GM12873 (cell line): ENCODE data around the gene VSTM2B.

Experiments used
- TF ChIP-seq, protein P1 (sequence below): IDR thresholded peaks from 2 replicates; pipeline ENCODE4 v1.5.1; 2012; ENCODE audit warnings: low read depth, mild to moderate bottlenecking, moderate library complexity, low read length, control low read depth; ENCODE audit not compliant: insufficient read depth; ENCODE audit errors: missing control alignments

Gene VSTM2B

DNA sequence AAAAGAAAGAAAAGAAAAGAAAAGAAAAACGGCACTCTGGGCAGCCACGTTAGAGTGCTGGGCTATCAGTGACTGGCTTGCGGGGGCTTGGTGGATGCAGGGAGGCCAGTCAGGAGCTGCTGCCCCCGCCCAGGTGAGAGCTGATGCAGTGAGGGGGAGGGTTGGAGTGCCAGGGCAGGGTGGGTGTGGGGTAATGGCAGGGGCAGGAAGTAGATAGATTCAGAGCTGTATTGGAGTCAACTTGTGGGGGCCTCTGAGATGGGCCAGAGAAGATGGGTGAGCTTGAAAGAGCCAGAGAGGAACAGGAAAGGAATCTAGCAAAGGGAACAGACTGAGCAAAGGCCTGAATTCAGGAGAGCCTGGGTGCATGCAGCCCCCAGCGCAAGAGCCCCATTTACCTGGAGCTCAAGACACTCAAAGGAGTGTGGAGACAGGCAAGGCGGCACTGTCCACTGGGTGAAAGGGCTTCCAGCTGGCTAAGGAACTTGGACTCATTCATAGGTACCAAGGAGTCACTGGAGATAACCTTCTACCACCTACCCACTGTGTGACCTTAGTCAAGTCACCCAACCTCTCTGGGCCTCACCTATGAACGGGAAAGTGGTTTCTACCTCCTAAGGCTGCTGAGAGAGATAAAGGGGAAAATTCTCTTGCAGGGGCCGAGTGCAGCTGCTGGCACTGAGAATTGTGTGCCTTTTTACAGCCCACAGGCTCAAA, 20.2 kb downstream of the VSTM2B start:
- TF ChIP-seq, protein P1, sequence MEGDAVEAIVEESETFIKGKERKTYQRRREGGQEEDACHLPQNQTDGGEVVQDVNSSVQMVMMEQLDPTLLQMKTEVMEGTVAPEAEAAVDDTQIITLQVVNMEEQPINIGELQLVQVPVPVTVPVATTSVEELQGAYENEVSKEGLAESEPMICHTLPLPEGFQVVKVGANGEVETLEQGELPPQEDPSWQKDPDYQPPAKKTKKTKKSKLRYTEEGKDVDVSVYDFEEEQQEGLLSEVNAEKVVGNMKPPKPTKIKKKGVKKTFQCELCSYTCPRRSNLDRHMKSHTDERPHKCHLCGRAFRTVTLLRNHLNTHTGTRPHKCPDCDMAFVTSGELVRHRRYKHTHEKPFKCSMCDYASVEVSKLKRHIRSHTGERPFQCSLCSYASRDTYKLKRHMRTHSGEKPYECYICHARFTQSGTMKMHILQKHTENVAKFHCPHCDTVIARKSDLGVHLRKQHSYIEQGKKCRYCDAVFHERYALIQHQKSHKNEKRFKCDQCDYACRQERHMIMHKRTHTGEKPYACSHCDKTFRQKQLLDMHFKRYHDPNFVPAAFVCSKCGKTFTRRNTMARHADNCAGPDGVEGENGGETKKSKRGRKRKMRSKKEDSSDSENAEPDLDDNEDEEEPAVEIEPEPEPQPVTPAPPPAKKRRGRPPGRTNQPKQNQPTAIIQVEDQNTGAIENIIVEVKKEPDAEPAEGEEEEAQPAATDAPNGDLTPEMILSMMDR, result no peak

DNA sequence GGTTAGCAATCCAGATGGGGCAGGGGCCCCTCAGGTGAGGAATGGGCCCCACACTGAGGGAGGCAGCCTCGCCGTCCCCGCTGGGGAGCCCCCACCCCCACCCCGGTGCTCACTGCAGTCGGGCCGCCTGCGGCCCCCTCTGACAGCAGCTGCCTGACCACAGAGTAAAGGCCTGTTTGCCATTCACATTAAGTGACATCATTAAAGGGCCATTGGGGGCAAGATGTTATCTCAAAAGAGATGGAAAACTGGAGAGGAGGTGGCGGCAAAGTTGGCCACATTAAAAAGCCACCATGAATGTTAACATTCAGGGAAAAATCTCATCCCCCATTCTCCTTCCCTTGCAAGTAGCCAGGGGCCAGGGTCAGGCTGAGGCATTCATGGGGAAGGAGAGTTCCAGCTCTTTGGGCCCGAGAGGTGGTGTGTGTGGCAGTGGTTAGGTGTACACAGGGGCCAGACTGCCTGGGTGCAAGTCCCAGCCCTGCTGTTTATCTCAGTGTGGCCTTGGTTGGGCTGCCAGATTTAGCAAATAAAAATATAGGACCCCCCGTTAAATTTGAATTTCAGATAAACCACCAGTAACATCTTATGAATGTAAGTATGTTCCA, 20.9 kb downstream of the VSTM2B start:
- TF ChIP-seq, protein P1, result no peak

DNA sequence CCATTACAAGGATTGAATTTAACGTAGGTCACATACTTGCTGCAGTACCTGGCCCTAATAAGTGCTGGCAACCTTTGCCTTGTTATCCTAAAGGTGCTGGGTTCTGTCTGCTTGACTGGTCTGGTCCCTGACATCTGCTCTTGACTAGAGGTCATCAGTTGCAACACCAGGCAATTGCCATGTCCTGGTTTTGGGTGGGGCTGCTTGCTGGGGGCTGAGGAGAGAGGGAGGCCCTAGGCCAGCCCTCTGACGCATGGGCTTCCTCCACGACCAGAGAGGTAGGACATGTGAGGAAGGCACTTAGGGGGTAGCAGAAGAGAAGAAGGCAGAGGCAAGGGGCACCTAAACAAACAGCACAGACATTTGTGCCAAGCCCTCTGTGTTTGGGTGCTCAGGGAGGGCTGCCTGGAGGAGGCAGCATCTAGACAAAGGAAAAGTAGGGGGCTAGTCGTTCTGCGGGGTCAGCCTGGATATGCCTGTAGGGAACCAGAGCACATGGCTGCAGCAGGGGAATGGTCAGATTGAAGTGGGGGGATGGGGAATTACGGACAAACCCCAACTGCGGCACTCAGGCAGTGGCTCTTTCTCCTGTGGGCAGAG, 21.7 kb downstream of the VSTM2B start:
- TF ChIP-seq, protein P1, result no peak

DNA sequence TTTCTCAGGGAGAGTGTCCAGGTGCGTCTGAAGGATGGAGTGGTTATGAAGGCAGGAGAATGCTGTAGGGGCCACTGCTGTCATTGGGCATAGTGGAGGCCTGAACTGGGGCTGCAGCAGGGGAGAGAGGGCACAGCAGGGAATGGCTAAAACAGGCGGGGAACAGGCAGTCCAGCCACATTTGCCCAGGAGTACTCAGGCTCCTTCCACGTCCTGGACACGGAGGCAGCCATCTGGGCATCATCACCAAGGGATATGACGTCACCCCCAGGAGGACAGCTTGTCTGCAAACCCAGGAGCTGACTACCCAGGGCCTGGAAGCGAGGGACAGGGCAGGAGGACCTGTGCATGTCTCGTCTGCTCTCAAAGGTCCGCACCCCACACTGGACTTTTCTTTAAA, 22.2 kb downstream of the VSTM2B start:
- TF ChIP-seq, protein P1, result no peak

DNA sequence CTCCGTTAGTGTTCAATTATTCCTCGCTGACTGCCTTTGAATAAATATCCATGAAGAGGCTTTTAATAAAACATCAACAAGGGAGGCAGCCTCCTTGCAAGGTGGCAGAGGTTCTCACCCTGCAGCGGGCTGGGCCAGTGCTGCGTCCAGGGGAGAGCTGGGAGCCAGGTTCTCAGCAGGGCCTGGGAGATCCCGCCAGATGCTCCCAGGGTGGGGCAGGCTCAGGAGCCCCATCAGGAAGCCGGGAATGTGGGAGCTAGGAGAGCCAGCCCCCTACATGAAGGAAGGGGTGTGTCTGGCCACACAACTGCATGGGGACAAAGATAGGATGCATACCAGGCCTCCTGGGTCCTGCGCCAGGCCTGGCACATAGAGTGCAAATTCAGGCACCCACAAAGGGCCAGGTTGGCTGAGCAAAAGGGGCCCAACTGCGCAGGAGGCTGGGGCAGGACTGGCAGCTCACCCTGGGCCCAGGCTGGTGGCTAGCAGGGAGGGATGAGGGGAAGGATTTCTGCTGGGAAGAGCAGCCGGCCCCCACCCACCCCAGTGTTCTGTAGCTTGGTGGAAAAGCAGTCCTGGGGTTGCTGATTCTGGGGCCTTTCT, 22.8 kb downstream of the VSTM2B start:
- TF ChIP-seq, protein P1, result no peak

- TF ChIP-seq, protein P1, result no peak
Measured at GRCh38 chr19:29549105-29550070, 23.6 kb downstream of the VSTM2B start.

DNA sequence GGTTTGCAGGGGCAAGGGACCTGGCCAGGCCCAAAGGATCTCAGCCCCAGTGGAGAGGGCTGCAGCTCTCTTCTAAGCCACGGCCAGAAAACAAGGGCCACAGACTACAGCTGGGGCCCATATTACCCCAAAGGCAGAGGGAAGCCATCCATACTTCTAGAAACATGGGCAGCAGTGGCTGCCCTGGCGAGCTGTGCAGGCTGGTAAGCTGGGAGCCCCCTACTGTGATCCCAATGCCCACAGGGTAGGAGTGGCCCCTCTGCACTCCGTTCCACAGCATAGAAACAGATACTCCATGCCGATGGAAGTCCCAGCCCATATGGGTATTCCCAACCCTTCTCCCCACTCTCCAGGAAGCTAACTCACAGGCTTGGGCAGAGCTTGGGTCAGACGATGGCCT, 25.1 kb downstream of the VSTM2B start:
- TF ChIP-seq, protein P1, result no peak
